ENCODE data around the gene TDRD1.

- TF ChIP-seq FOSL1 (IDR thresholded peaks at IDR 0.05; ENCODE audit: low read depth) (no peak), CTCF (IDR thresholded peaks at IDR 0.05 in 2 of 3, conservative IDR thresholded peaks at IDR 0.05 in 1 of 3; ENCODE audit: borderline replicate concordance in 1 of 3, insufficient read depth in 1 of 3, low read depth in 2 of 3, low read length in 2 of 3) (no peak), ATF3 (IDR thresholded peaks at IDR 0.05) (no peak), EZH2 (IDR thresholded peaks at IDR 0.05) (no peak), ELF1 (IDR thresholded peaks at IDR 0.05; ENCODE audit: borderline replicate concordance, low read depth) (no peak), POLR2A (IDR thresholded peaks at IDR 0.05; ENCODE audit: borderline replicate concordance, extremely low read depth, insufficient read depth, insufficient read length) (no peak), SIN3A (IDR thresholded peaks at IDR 0.05; ENCODE audit: low read depth) (no peak), POLR2AphosphoS5 (IDR thresholded peaks at IDR 0.05; ENCODE audit: low read depth, low read length) (no peak), ZNF274 (IDR thresholded peaks at IDR 0.05; ENCODE audit: low read depth, low read length) (no peak), JUND (IDR thresholded peaks at IDR 0.05) (no peak)
Measured at GRCh38 chr10:114274616-114275453, 95.7 kb downstream of the TDRD1 start.

Measured in HCT116 (cell line).